Liver (tissue), 3 donors: ENCODE results near the gene NMNAT2.

Experiments used
- EGR1 ChIP-seq, 2 donors: IDR thresholded peaks; 2 replicates each; pipeline ENCODE4 v1.6.1; 2016 to 2018; ENCODE audit warnings: antibody characterized with exemption in 2 of 2, low read depth in 2 of 2
- FOXA1 ChIP-seq: IDR thresholded peaks from 2 replicates; pipeline ENCODE4 v1.6.1; 2016; ENCODE audit warnings: antibody characterized with exemption
- HNF4A ChIP-seq, 2 donors: conservative IDR thresholded peaks; 2 replicates each; pipeline ENCODE4 v1.6.1; 2016; ENCODE audit warnings: antibody characterized with exemption in 2 of 2, mild to moderate bottlenecking in 2 of 2
- JUND ChIP-seq, 2 donors: IDR thresholded peaks; 2 replicates each; pipeline ENCODE4 v1.6.1; 2016; ENCODE audit warnings: antibody characterized with exemption in 2 of 2
- NR2F2 ChIP-seq: IDR thresholded peaks from 2 replicates; pipeline ENCODE4 v1.6.1; 2016; ENCODE audit warnings: antibody characterized with exemption
- RXRA ChIP-seq, 2 donors: IDR thresholded peaks; 2 replicates each; pipeline ENCODE4 v1.6.1; 2017 to 2018; ENCODE audit warnings: antibody characterized with exemption in 2 of 2, mild to moderate bottlenecking in 1 of 2
- SP1 ChIP-seq: IDR thresholded peaks from 2 replicates; pipeline ENCODE4 v1.6.1; 2018; ENCODE audit warnings: antibody characterized with exemption, mild to moderate bottlenecking
- TAF1 ChIP-seq: conservative IDR thresholded peaks from 2 replicates; pipeline ENCODE4 v1.6.1; 2016; ENCODE audit warnings: antibody characterized with exemption, mild to moderate bottlenecking
- YY1 ChIP-seq: IDR thresholded peaks from 2 replicates; pipeline ENCODE4 v1.6.1; 2016; ENCODE audit warnings: antibody characterized with exemption, mild to moderate bottlenecking
- TF ChIP-seq, protein P1 (sequence below): fragments of 150-350 bp; IDR thresholded peaks from 2 replicates; pipeline ENCODE4 v1.5.1; 2017; ENCODE audit warnings: improper control_type of control experiment, low read depth, low read length; ENCODE audit not compliant: missing input control
- TF ChIP-seq, protein P2 (sequence below): IDR thresholded peaks from 2 replicates; pipeline ENCODE4 v1.6.1; 2016; ENCODE audit warnings: antibody characterized with exemption
- TF ChIP-seq, protein P3 (sequence below): IDR thresholded peaks from 2 replicates; pipeline ENCODE4 v1.6.1; 2016; ENCODE audit warnings: antibody characterized with exemption
- TF ChIP-seq, protein P4 (sequence below): IDR thresholded peaks from 2 replicates; pipeline ENCODE4 v1.6.1; 2016; ENCODE audit warnings: antibody characterized with exemption, mild to moderate bottlenecking
- donor health status: healthy.
- donor health status: healthy.

DNA sequence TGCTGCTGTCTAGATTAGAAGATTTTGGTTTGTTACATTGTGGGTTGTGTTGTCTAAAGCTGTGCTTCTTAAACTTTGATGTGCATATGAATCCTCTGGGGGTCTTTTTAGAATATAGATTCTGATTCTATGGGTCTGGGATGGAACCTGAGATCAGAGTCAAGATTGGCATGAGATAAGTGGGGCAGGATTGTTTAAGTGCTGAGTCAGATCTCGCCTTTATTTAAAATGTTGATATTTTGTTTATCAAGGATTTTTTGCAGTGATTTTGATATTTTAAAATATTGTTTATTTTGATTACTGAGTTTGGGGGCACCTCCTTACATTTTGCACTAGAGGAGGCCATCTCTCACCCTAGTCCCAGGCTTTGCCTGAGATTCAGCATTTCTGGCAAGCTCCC is 117.4 kb downstream of the NMNAT2 start:
- TF ChIP-seq, protein P1, sequence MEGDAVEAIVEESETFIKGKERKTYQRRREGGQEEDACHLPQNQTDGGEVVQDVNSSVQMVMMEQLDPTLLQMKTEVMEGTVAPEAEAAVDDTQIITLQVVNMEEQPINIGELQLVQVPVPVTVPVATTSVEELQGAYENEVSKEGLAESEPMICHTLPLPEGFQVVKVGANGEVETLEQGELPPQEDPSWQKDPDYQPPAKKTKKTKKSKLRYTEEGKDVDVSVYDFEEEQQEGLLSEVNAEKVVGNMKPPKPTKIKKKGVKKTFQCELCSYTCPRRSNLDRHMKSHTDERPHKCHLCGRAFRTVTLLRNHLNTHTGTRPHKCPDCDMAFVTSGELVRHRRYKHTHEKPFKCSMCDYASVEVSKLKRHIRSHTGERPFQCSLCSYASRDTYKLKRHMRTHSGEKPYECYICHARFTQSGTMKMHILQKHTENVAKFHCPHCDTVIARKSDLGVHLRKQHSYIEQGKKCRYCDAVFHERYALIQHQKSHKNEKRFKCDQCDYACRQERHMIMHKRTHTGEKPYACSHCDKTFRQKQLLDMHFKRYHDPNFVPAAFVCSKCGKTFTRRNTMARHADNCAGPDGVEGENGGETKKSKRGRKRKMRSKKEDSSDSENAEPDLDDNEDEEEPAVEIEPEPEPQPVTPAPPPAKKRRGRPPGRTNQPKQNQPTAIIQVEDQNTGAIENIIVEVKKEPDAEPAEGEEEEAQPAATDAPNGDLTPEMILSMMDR = no peak
- TF ChIP-seq HNF4A (conservative IDR thresholded peaks at IDR 0.05) (no peak), RXRA (IDR thresholded peaks at IDR 0.05) (no peak), YY1 (no peak), NR2F2 (no peak), SP1 (no peak), TAF1 (no peak), JUND (IDR thresholded peaks at IDR 0.05) (no peak), FOXA1 (no peak), EGR1 (IDR thresholded peaks at IDR 0.05; ENCODE audit: low read depth in 2 of 2) (no peak)
- TF ChIP-seq, protein P2, sequence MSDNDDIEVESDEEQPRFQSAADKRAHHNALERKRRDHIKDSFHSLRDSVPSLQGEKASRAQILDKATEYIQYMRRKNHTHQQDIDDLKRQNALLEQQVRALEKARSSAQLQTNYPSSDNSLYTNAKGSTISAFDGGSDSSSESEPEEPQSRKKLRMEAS = no peak
- TF ChIP-seq, protein P3, sequence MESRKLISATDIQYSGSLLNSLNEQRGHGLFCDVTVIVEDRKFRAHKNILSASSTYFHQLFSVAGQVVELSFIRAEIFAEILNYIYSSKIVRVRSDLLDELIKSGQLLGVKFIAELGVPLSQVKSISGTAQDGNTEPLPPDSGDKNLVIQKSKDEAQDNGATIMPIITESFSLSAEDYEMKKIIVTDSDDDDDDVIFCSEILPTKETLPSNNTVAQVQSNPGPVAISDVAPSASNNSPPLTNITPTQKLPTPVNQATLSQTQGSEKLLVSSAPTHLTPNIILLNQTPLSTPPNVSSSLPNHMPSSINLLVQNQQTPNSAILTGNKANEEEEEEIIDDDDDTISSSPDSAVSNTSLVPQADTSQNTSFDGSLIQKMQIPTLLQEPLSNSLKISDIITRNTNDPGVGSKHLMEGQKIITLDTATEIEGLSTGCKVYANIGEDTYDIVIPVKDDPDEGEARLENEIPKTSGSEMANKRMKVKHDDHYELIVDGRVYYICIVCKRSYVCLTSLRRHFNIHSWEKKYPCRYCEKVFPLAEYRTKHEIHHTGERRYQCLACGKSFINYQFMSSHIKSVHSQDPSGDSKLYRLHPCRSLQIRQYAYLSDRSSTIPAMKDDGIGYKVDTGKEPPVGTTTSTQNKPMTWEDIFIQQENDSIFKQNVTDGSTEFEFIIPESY = no peak
- TF ChIP-seq, protein P4, sequence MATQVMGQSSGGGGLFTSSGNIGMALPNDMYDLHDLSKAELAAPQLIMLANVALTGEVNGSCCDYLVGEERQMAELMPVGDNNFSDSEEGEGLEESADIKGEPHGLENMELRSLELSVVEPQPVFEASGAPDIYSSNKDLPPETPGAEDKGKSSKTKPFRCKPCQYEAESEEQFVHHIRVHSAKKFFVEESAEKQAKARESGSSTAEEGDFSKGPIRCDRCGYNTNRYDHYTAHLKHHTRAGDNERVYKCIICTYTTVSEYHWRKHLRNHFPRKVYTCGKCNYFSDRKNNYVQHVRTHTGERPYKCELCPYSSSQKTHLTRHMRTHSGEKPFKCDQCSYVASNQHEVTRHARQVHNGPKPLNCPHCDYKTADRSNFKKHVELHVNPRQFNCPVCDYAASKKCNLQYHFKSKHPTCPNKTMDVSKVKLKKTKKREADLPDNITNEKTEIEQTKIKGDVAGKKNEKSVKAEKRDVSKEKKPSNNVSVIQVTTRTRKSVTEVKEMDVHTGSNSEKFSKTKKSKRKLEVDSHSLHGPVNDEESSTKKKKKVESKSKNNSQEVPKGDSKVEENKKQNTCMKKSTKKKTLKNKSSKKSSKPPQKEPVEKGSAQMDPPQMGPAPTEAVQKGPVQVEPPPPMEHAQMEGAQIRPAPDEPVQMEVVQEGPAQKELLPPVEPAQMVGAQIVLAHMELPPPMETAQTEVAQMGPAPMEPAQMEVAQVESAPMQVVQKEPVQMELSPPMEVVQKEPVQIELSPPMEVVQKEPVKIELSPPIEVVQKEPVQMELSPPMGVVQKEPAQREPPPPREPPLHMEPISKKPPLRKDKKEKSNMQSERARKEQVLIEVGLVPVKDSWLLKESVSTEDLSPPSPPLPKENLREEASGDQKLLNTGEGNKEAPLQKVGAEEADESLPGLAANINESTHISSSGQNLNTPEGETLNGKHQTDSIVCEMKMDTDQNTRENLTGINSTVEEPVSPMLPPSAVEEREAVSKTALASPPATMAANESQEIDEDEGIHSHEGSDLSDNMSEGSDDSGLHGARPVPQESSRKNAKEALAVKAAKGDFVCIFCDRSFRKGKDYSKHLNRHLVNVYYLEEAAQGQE = no peak
